Measurements from ENCODE around the gene ZNF217. TPM values are rescaled to one million over a fixed set of nuclear protein-coding genes. Genes with fewer than 3 reads are reported as not detected.

ZNF217 gene
- total and polyA plus RNA-seq, 9 of the 15 experiments (the other 6 are each of a cell fraction or from before 2014, with no cell fraction given), result 3.0 to 41.8 (median 16.8) TPM

GRCh38 chr20:53594068-53595017, 704 bp upstream of the ZNF217 start (continued):
- no peak for TF ChIP-seq BRF2 (IDR thresholded peaks at IDR 0.05; ENCODE audit: borderline replicate concordance, insufficient read depth, insufficient read length)
- TF ChIP-seq ZNF174 (CRISPR knock-in tag; IDR thresholded peaks at IDR 0.05), result no peak
- TF ChIP-seq GTF2F1 (IDR thresholded peaks at IDR 0.05; ENCODE audit: low read depth, low read length), result no peak
- TF ChIP-seq POLR2A (conservative IDR thresholded peaks at IDR 0.05), result no peak
- TF ChIP-seq DNMT1 (IDR thresholded peaks at IDR 0.05), result no peak
- no peak for TF ChIP-seq MEF2A (IDR thresholded peaks at IDR 0.05; ENCODE audit: control insufficient read depth, low read depth, low read length)
- no peak for TF ChIP-seq FOXK1 (CRISPR knock-in tag; IDR thresholded peaks at IDR 0.05; ENCODE audit: borderline replicate concordance)
- TF ChIP-seq ZC3H8 (IDR thresholded peaks at IDR 0.05), result no peak
- TF ChIP-seq RNF2 (IDR thresholded peaks at IDR 0.05), result no peak; the same call in 1 of the 2 replicates
- no peak for TF ChIP-seq TRIM24 (IDR thresholded peaks at IDR 0.05)
- peak; percentile 78 to 82 for TF ChIP-seq NRF1 (conservative IDR thresholded peaks at IDR 0.05 in 1 of 2, IDR thresholded peaks at IDR 0.05 in 1 of 2)
- TF ChIP-seq PCBP2 (IDR thresholded peaks at IDR 0.05; ENCODE audit: low read depth, low read length, poor library complexity, severe bottlenecking), result no peak
- TF ChIP-seq, protein P1, sequence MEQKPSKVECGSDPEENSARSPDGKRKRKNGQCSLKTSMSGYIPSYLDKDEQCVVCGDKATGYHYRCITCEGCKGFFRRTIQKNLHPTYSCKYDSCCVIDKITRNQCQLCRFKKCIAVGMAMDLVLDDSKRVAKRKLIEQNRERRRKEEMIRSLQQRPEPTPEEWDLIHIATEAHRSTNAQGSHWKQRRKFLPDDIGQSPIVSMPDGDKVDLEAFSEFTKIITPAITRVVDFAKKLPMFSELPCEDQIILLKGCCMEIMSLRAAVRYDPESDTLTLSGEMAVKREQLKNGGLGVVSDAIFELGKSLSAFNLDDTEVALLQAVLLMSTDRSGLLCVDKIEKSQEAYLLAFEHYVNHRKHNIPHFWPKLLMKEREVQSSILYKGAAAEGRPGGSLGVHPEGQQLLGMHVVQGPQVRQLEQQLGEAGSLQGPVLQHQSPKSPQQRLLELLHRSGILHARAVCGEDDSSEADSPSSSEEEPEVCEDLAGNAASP (IDR thresholded peaks at IDR 0.05), result no peak
- TF ChIP-seq BHLHE40 (IDR thresholded peaks at IDR 0.05; ENCODE audit: low read length), result no peak; the same call in 1 of the 2 replicates
- no peak for TF ChIP-seq STAT5B (CRISPR knock-in tag; IDR thresholded peaks at IDR 0.05)
- TF ChIP-seq ZNF316 (IDR thresholded peaks at IDR 0.05), result no peak
- TF ChIP-seq TOE1 (IDR thresholded peaks at IDR 0.05; ENCODE audit: borderline replicate concordance), result no peak
- TF ChIP-seq TOE1 (CRISPR knock-in tag; IDR thresholded peaks at IDR 0.05; ENCODE audit: borderline replicate concordance, low read depth), result no peak
- no peak for TF ChIP-seq ARID4B (CRISPR knock-in tag; IDR thresholded peaks at IDR 0.05)
- no peak for TF ChIP-seq TCF7 (IDR thresholded peaks at IDR 0.05; ENCODE audit: borderline replicate concordance)
- TF ChIP-seq JUNB (CRISPR knock-in tag; conservative IDR thresholded peaks at IDR 0.05), result no peak
- no peak for TF ChIP-seq NFIX (CRISPR knock-in tag; IDR thresholded peaks at IDR 0.05; ENCODE audit: low read depth)
